AG09309 (cell line): ENCODE measurements around the gene B3GNT4.

Source experiments
- DNase-seq: peaks from one replicate; pipeline ENCODE4 v3.0.0-alpha.2; 2010; ENCODE audit warnings: low read depth
- H3K4me3 ChIP-seq: 2 replicates; pipeline ENCODE4 v1.5.1; 2011; ENCODE audit warnings: mild to moderate bottlenecking, low read depth, low read length, moderate library complexity; ENCODE audit not compliant: control insufficient read depth
- TF ChIP-seq, protein P1 (sequence below): IDR thresholded peaks from 2 replicates; pipeline ENCODE4 v1.5.1; 2011; ENCODE audit warnings: mild to moderate bottlenecking, low read depth, low read length, inconsistent platforms; ENCODE audit not compliant: insufficient read depth, control insufficient read depth; ENCODE audit errors: missing control alignments

The B3GNT4 gene

DNA sequence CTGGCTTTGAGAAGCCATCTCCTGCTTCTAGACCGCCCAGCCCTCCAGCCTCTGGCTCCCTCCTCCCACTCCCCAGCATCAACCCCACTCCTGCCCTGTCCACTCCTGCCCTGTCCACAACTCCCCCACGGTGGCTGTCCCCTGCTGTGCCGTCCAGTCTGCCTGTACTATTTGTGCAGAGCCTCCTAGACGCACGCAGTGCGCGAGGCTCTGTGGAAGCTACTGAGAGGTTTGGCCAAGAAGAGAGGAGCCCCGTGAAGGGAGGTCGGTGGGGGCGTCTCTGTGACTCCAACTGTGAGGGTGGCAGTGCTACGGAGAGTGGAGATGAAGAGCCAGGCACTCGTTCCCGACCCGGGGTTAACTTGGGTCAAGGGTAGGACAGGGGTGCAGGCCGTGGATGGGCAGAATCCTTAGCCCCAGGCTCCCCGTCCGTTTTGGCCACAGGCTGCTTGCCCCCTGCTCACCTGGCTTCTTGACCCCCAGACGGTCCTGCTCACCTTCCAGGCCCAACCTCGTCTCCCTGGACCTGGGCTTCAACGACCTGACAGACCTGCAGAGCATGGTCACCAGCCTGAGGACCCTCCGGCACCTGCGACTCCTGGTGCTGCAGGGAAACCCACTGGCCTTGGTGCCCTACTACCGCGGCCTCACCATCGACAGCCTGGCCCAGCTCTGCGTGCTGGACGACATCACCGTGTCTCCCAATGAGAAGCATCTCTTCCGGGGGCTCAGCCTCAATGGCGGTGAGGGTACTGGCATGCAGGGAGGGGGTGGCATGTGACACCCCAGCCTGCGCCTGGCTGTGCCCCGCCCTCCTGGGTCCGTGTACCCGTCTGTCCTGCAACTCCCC, 13.7 kb upstream of the B3GNT4 start:
- DNase-seq: no peak
- no peak overlapping the region for H3K4me3 ChIP-seq
- TF ChIP-seq, protein P1, sequence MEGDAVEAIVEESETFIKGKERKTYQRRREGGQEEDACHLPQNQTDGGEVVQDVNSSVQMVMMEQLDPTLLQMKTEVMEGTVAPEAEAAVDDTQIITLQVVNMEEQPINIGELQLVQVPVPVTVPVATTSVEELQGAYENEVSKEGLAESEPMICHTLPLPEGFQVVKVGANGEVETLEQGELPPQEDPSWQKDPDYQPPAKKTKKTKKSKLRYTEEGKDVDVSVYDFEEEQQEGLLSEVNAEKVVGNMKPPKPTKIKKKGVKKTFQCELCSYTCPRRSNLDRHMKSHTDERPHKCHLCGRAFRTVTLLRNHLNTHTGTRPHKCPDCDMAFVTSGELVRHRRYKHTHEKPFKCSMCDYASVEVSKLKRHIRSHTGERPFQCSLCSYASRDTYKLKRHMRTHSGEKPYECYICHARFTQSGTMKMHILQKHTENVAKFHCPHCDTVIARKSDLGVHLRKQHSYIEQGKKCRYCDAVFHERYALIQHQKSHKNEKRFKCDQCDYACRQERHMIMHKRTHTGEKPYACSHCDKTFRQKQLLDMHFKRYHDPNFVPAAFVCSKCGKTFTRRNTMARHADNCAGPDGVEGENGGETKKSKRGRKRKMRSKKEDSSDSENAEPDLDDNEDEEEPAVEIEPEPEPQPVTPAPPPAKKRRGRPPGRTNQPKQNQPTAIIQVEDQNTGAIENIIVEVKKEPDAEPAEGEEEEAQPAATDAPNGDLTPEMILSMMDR: no peak

DNA sequence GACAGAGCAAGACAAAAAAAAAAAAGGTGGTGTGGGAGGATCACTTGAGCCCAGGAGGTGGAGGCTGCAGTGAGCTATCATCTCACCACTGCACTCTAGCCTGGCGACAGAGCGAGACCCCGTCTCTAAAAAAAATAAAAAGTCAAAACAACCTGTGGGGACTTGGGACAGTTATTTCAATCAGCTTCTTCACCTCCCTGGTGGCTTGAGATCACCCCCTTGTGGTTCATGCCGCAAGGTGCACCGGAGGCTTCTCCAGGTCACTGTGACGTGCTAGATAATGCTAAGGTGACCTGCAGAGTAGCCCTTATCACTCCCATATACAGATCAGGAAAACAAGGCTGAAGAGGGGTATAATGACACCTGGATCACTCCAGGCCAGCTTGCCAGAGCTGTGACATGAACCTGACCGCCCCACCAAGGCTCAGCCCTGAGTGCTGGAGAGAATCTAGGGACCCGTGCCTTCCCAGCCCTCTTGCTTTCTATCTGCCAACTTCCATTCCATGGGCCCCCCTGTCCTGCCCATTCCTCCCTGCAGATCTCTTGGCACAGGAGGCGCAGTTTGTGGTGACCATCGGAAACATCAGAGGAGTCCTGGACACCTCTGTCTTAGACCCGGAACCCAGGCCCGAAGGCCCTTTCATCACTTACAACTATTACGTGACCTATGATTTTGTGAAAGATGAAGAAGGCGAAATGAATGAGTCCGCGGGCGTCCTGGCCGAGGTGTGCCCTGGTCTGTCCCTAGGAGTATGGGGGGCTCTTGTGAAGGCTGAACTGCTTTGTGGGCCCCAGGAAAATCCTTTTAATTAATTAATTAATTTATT, 12.5 kb upstream of the B3GNT4 start:
- DNase-seq: no peak
- H3K4me3 ChIP-seq: no peak overlapping the region
- TF ChIP-seq, protein P1: peak; percentile 86

DNA sequence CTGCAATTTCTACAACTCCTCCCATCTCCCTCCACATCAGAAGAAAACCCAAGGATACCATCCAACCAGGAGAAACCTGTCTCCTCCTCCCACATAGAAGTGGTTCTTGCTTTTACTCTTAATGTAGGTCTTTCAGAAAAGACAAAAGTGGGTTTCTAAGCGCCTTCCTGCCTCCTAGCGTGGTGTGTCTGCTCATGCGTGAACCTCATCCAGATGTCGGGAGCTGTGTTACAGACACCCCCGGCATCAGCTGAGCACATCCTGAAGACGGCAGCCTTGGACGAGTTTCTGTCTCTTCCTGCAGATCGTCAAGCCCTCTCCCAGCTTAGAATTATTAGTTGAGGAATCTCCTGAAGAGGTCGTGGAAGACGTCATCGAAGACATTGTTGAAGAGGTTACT, 11.1 kb upstream of the B3GNT4 start:
- DNase-seq: no peak
- H3K4me3 ChIP-seq: no peak overlapping the region
- TF ChIP-seq, protein P1: no peak

DNA sequence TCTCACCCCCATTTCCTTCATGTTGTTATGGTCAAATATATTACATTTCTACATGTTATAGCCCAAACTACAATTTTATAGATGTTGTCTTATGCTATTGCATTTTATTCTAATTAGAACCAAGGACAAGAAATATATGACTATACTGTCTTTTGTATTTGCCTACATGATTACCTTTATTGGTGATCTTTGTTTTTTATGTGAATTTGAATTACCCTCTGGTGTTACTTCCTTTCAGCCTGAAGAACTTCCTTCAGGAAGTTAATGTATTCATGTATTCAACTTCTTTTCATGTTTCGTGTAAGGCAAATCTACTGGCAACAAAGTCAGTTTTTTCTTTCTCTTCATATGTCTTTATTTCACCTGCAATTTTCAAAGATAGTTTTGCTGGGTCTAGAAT, 8.7 kb upstream of the B3GNT4 start:
- TF ChIP-seq, protein P1: no peak
- no peak for DNase-seq
- no peak overlapping the region for H3K4me3 ChIP-seq

DNA sequence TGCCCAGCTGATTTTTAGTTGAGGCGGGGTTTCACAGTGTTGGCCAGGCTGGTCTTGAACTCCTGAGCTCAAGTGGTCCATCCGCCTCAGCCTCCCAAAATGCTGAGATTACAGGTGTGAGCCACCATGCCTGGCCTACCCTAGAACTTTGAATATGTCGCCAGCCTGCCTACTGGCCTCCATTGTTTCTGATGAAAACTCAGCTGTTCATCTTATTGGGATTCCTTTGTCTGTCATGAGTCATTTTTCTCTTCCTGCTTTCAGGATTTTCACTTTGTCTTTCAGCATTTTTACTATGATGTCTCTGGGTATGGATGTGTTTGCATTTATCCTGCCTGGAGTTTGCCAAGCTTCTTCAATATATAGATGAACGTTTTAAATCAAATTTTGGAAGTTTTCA, 8.1 kb upstream of the B3GNT4 start:
- TF ChIP-seq, protein P1: no peak
- DNase-seq: no peak
- H3K4me3 ChIP-seq: no peak overlapping the region

DNA sequence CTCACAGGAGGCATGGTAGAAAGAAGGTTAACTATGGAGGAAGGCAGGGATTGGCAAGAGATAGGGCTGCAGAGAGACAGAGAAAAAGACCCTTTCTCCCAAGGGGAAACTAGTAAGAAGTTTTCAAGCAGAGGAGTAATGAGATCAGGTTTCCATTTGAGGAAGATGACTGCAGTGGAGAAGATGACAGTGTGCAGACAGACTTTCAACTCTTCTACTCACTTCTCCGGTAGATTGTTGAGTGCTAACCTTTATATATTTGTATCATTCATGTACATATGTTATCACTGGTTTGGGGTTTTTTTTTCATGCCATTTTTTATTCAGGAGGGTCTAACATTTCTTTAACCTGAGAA, 5.9 kb upstream of the B3GNT4 start:
- no peak overlapping the region for H3K4me3 ChIP-seq
- DNase-seq: no peak
- TF ChIP-seq, protein P1: no peak
